Activated CD4-positive, alpha-beta T cell treated with anti-CD3 and anti-CD28 coated beads, Interleukin-2, Interleukin-6, amounts not matched to agents 100 ng/mL and 50 ng/mL, durations not matched to agents 16 hours and 8 hours (primary cell): ENCODE results near the gene FRMD5.
"Not testable (repeated sequence)": the region's sequence is repeated elsewhere in the genome, so short reads cannot be mapped to it uniquely, and the experiment has no call there.

Source experiments
- DNase-seq: peaks from one replicate; pipeline ENCODE4 v3.0.0-alpha.2; 2020

FRMD5 gene

DNA sequence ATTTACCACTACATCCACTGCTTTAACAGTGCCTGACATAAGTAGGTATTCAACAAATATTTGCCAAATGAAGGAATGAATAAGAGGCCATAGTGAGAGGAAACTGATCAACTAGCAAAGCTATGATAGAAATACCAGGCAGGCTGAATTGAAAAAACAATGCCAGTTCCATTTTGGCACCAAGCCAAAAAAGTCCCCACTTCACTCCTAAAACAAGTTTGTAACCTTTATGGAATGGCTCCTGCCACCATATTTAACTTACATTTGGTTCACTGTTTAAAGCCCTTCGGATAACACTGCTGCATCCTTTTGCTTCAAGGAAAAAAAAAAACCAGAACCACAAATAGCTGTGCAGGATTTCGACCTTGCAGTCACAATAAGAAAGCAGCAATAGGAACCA, 166.1 kb downstream of the FRMD5 start:
- no peak for DNase-seq

DNA sequence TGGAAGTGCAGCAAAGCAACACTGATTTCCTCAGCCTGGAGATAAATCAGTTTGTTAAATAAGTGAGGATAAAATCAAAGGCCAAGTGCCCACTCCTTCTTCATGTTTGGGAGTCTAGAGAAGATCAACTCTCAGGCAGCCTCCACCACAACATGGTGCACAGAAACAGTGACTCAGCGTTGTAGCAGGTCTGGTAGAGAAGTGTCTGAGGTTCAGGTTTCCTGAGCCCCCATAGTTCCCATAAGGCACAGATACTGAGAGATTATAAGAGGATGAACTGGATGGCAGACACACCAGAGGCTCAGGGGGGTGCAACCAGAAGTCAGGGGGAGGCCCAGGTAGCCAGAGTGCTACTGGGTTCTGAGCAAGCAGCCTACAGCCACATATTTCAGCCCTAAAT, 166.7 kb downstream of the FRMD5 start:
- DNase-seq, result peak; percentile 1

DNA sequence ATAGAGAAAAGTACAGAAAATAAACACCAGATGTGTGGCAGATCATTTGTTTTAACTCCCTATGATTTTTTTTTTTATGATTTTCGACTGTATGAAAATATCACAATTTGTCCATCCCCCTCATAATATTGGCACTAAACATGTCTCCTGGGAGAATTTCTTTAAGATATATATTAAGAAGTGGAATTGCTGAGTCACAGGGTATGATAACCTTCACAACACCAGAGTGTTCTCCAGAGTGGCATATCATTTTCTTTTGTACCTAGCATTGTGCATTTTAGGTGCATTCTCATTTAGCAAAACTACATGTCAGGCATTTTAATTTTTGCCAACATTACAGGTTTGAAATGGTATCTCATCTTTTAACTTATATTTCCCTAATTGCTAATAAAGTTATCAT, 170.9 kb downstream of the FRMD5 start:
- no peak for DNase-seq

DNA sequence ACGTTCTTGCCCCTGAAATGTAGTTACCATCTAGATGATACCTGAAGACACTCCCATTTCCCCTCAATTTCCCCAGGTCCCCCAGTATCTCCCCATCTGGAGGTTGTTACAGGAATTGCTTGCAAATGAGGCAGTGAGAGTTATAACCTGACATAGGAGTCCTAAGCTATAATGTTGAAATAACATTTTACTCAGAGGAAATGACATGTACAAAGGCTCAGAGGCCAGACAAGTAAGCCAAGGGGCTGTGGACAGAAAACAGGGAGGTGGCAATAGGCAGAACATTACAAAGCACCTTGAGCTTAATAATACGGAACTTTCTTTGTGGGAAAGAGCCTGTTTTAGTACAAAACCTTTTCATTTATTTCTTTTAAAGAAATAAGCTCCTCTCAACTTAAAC, 171.9 kb downstream of the FRMD5 start:
- DNase-seq, result no peak

DNA sequence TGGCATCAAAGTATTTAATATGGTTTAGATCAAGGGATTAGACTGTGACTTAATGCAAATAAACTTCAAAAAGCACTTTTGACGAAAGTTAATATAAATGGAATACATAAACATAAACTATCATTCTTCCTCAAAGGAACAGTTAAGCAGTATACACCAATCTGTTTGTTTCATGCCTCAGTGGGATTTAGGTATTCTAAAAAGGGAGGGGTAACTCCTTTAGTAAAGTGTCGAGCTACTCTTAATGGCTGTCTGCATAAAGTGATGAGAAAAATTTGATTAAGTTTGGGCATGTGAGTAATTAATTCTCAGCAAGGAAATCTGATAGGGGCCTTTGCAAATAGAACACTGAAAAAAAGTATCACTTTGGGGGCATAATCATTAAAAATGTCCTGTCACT, 176.9 kb downstream of the FRMD5 start:
- no peak for DNase-seq

DNA sequence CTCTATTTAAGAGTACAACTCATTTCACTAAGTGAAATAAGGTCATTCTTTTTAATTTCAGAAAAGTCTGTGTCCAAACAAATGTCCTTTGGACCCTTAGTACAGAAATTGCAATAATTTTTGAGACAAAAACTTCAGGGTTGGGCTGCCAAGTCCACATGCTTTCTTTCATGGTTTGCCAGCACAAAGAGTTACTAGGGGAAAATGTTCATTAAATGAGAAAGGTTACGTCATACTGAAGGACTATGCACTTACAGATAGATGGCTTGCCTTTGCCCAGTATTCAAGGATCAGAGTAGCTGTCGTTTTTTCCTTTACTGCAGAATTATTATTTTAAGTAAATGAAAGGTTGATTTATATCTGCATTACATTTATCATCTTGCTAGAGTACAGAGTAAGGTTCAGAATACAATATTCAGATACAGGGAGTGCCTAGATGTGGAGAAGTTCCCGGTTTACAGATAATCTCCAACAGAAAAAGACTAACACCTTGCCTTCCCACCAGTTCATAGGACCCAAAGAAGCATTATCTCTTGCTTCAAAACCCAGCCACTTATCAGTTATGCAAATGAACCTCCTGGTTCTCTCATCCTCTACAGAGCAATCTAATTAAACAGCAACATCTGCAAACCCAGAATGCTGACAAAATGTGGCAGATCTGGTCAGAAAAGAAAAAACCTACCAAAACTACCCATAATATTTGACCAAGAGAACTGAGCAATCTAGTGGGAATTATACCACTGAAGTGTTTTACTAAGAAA, 179.3 kb downstream of the FRMD5 start:
- DNase-seq, result no peak

DNA sequence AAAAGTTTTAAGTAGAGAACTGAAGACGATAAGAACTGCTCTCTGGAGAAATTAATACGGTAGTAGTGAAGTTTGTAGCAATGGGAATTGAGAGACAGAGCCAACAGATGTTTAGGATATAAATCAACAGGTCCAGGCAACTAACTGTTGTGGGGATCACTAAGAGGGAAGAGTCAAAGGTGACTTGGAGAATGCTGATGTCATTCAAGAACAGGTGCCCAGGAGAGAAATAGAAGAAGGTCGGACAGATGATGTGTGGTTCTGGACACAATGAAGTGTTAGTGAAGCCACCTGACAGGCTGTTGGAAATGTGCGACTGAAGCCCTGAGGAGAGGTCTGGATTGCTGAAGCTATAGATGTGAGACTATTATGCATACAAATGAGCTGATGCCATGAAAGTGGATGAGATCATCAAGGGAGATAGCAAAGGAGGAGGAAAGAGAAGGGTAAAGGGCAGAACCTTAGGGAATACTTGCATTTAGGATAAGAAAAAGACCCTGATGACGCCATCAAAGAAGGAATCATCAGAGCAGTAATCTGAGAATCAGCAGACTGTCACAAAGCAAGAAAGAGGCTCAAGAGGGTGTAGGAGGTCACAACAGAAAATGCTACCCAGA, 183.7 kb downstream of the FRMD5 start:
- DNase-seq, result no peak

DNA sequence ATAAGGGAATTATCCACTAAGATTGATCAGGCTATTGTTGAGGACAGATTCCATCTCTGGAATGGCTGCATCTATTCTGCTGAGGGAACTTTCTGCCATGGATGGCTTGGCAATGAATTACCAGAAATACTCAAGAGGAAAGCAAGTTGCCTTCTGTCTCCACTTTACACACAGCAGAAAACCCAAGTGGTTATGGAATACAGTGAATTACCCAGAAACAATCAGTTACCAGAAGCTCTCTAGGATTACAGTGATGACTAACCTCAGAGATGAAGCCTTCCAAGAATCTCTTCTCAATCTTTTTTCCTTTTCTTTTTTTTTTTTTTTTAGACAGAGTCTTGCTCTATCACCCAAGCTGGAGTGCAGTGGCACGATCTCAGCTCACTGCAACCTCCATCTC, 185.0 kb downstream of the FRMD5 start:
- no peak for DNase-seq

DNA sequence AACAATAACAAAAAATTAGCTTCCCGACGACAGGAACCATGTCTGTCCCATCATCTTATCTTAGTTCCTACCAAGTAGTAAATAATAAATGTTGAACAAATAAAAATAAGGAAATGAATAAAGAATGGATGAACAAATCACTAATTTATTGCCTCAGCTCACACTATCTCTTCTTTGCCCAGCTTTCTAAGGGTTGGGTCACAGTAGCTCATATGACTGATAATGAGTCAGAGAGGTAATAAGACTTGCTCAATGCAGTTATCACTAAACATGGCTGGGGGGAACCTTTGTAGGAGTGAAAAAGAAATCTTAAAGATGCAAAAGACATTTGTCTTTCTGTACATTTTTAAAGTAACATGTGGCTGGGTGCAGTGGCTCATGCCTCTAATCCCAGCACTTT, 186.0 kb downstream of the FRMD5 start:
- DNase-seq, result no peak

DNA sequence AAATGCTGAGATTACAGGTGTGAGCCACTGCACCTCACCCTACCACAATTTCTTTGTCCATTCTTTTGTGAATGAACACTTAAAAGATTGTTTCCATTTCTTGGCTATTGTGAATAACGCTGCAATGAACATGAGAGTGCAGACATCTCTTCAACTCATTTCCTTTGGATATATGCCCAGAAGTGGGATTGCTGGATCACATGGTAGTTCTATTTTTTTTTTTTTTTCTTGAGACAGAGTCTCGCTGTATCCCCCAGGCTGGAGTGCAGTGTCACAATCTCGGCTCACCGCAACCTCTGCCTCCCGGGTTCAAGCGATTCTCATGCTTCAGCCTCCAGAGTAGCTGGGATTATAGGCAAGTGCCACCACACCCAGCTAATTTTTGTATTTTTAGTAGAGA, 194.8 kb downstream of the FRMD5 start:
- not testable (repeated sequence) for DNase-seq

DNA sequence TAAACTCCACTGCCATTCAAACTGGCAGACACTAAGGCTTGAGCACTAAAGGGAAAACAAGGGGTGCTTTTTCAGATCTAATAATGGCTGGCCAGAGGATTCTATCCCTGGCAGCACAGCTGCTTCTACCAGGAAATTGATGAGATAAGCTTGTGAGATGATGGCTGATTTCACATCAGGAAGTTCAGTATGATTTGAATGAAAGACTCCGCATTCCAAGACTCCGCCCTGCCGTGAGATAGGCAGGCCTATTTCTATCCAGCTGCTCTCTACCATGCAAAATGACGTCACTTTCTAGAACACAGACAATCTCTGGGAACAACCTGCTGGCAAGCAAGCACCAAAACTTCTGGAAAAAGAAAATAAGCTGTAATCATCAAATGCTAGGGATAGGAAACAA, 196.5 kb downstream of the FRMD5 start:
- DNase-seq, result no peak

DNA sequence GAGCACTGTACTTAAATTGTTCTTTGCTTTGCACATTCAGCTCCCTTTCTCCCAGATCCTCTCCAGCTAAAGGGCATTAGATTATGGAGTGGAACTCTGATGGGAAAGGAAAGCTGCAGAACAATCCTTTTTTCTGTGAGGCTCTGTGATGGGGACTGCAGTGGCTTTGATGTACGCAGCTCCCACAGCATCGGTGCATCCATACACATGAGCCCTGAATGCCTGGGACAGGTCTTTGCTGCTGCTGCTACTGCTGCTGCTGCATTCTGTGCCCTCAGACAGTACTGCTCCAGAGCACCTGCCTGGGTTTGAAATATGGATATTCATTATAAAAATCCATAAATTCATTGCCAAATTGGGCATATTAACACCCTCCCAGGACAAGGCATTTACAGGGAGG, 203.9 kb downstream of the FRMD5 start:
- no peak for DNase-seq

DNA sequence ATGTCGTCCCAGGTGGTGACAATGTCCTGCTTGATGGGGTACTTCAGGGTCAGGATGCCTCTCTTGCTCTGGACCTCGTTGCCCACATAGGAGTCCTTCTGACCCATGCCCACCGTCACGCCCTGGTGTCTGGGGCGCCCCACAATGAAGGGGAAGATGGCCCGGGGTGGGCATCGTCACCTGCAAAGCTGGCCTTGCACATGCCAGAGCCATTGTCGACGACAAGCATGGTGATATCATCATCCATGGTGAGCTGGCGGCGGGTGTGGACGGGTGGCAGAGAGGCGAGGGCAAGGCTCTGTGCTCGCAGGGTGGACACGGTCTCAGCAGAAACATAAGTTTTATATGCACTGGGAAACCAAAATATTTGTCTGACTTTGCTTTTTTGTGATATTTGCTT, 205.1 kb downstream of the FRMD5 start:
- DNase-seq, result no peak

DNA sequence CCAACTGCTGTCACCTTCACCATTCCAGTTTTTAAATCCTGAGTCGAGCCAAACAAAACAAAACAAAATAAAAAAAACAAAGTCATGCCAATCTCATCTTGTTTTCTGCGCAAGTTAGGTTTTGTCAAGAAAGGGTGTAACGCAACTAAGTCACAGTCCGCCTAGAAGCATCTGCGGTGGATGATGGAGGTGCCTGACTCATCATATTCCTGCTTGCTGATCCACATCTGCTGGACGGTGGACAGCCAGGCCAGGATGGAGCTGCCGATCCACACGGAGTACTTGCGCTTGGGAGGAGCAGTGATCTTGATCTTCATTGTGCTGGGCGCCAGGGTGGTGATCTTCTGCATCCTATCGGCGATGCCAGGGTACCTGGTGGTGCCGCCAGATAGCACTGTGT, 206.2 kb downstream of the FRMD5 start:
- DNase-seq, result no peak

DNA sequence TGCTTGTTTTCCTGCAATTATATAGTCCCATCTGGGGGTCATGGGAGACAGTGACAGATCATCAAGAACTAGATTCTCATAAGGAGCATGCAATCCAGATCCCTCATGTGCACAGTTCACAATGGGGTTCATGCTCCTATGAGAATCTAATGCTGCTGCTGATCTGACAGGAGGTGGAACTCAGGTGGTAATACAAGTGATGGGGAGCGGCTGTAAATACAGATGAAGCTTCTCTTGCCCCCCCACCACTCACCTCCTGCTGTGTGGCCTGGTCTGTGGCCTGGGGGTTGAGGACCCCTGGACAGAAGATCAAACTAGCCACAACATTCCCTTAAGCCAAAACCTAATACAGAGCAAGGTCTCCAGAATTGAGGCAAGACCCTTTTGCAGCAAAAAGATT, 207.1 kb downstream of the FRMD5 start:
- no peak for DNase-seq

DNA sequence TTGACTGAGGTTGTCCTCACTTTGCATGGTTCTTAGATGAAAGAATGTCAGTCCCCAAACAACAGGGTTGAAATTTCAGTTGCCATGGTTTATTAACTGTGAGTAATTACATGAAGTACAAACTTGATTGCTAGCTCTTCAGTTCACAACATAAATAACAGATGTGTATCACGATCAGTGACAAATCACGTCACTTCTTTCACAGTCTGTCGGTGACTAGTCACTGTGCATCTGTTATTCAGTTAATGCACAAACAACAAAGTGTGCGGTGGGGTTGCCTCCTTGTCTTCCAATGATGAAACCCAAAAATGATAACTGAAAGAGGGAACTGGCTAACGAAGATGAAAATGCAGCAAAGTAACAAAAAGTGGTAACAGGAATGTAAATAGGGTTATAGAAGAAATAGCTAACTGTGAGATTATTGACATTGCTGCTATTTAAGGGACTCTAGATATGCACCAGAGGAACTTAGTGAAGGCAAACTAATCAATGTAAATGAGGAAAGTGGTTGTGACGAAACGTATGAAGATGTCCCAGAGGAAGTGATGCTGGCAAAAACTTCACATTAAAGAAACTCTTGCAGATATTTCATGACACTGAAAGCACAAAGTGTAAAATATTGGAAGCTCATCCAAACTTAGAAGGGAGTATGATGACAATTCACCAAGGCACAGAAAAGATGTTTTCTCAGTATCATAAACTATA, 208.9 kb downstream of the FRMD5 start:
- no peak for DNase-seq

DNA sequence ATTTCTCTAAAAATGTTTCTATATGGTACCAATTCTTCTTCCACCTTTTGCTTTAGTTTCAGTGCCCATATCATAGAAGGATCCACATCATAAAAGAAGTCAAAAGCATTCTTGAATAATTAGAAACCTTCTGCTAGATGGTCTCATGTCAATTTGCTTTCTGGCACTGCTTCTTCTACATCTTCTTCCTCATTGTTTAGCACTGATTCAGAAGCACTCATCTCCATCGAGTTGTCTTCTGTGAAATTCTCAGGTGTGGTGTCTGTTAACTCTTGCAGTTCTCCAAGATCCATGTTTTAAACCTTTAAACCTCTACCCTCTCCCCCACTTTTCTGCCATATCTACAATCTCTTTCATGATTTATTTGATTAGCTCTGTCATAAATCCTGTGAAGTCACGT, 213.5 kb downstream of the FRMD5 start:
- no peak for DNase-seq

DNA sequence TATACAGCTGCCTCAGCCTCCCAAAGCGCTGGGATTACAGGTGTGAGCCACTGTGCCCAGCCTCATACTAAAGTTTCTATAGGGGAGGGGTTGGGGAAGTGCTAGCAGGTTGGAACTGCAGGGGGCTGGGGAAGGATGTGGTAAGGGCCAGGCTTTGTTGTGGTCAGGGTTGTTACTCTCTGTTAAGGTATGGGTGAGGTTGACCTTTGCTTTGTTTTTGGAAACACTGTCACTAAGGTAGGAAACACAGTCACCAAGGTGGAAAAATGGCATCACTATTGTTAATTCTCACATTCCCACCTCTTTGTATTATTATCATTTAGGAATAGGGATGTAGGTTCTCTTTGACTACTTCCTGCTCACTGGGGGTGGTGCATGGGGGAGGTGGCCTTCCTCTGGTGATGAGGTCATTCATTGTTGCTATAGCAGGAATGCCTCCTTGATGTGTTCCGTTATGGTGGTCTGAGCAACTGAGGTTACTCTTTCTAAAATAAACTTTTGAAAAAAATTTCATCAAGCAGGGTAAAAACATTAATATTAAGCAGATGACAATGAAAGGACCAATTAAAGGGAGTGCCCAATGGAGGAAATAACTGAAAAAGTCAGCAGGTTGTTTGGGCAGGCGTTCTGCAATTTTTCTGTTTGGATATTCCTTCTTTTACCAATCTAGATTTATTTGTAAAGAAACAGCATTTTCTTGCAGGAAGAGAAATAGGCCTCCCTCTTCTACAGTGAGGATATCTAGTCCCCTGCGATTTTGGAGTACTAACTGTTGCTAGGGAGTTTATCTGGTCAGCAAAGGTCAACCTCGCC, 217.8 kb downstream of the FRMD5 start:
- DNase-seq, result peak; percentile 71

DNA sequence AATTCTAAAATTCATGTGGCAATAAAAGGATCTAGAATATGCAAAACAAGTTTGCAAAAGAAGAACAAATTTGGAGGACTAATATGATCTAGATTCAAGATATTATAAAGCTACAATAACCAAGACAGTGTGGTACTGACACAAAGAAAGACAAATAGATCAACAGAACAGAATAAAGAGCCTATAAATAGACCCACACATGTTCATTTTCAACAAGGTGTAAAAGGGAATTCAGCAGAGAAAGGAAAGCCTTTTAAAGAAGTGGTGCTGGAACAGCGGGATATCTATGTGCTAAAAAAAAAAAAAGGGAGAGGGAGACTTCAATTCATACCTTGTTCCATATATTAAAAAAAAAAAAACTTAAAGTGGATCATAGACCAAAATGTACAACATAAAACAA, 219.3 kb downstream of the FRMD5 start:
- no peak for DNase-seq

DNA sequence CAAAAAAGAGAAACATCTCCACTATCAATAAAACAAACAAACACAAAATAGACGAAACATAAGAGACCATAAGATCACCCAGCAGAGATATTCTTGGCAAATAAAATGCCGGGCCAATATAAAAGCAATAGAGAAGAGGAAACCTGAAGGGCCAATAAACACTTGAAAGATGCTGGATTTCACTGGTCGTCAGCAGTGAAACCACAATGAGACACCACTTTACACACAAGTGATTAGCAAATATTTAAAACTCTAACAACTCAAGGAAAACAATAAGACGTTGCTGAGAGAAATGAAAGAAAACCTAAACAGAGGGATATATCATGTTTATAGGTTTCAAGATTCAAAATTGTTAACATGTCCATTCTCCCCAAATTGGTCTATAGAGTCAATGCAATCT, 219.7 kb downstream of the FRMD5 start:
- no peak for DNase-seq

DNA sequence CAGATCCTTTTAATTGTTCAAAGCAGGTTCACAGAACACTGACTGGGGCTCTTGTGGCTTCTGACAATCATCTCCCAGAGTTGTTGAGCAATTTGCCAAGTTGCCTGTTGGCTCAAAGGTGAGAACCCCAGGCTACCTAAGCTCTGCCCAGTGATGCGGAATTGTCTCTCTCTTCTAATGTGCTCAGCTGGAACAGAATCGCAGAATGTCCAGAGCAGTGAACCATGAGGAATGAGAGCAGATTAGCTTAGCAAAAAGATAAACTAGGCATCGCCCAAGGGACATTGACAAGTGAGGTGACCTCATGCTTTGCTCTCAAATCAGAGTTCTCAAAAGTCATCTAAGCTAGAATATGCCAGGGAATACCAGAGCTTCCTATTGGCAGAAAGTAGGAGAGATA, 220.2 kb downstream of the FRMD5 start:
- no peak for DNase-seq

DNA sequence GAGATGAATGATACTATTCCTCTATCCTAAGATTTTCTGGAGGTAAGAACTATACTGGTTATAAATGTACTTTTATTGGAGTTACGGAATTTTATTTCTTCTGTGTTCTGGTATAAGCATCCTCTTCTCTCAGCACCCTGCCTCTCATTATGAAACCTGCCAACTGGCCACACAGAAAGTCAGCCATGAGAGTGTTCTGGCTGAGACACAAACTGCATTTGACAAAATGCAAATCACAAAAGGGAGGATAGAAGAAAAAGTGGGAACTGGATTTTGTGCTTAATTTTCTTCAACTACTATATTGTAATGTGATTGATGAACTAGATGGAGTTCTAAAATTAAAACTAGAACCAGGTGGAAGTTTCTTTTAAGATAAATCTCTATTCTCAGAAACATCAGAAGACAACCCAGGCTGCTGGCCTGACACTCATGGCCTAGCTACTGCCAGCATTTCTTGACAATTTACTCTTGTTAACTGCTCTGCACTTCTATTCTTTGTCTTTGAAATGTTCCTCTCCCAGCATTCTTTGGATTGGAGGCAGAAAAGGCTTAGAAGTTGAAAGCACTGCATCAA, 225.2 kb downstream of the FRMD5 start:
- no peak for DNase-seq

DNA sequence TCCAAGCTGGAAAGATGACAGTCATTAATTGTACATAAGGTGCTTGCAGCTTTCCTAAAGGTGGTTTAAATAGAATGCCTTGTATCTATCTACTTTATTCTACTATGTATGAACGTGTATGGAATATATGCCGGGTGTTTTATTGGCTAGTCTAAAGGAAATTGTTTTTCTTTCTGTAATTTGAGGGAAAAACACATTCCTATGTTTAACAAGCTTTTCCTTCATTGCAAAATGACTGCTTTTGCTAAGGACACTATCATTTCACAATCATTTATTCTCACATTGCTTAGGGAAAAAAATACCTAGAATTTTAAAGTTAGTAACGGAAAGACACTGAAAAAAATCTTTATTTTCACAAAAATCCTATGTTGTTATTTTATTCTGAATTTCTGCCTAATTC, 226.5 kb downstream of the FRMD5 start:
- DNase-seq, result no peak
